Lower leg skin (tissue), 4 donors: ENCODE results near the gene CFC1B. TPM values are rescaled to one million over a fixed set of nuclear protein-coding genes. Genes with fewer than 3 reads are reported as not detected.
"Not testable (repeated sequence)": the region's sequence is repeated elsewhere in the genome, so short reads cannot be mapped to it uniquely, and the experiment has no call there.

Experiments
- DNase-seq, 2 donors: peaks; one replicate each; pipeline ENCODE4 v3.0.0-alpha.2; 2019; ENCODE audit warnings: low spot score in 2 of 2
- H3K4me3 ChIP-seq: fragments of 200-600 bp; sonication (generic); 2 replicates; pipeline ENCODE4 v1.5.1; 2017; ENCODE audit warnings: mild to moderate bottlenecking, low read depth; ENCODE audit not compliant: poor library complexity, severe bottlenecking
- WGBS, 2 donors: methylation state at CpG; one replicate each; pipeline ENCODE4 v1.1.5; 2018; 5-methylcytosine and 5-hydroxymethylcytosine counted together
- intact Hi-C: fragments of 100-400 bp; cut with DNase I; formaldehyde crosslinking; loops from one replicate; pipeline ENCODE4 v1.15.0; 2023; ENCODE audit warnings: low total_unique reads
- total RNA-seq, 4 donors: library from RNA; depleted of rRNA; stranded (reverse); fragments of >200 nt; gene quantifications; one replicate each; pipeline ENCODE4 v1.1.0, GENCODE V29; 2016

Gene CFC1B
- not detected for total RNA-seq

- H3K4me3 ChIP-seq, intact Hi-C loops, DNase-seq: not testable (repeated sequence)
- WGBS, 2 donors = no CpG with 5 or more reads among the region's 7 CpGs
These were observed at the start of gene CFC1B for GRCh38 chr2:130520992-130521391. Gene CFC1B, plus strand, starts transcription at chr2:130521222. Its CDS starts 263 bp downstream, at chr2:130521485.

- intact Hi-C loops, DNase-seq, H3K4me3 ChIP-seq: not testable (repeated sequence)
- WGBS, 2 donors = 39% methylated on average over 3 of the region's 4 CpGs; no CpG with 5 or more reads in 1 of the 2 donors
These were observed 29.9 kb upstream of the CFC1B start for GRCh38 chr2:130491073-130491472.

- WGBS, 2 donors = no CpG with 5 or more reads among the region's 13 CpGs
- intact Hi-C loops, DNase-seq, H3K4me3 ChIP-seq: not testable (repeated sequence)
These were observed 11.8 kb upstream of the CFC1B start, which contains the start of gene POTEI for GRCh38 chr2:130509228-130509627. Gene POTEI, minus strand, starts transcription at chr2:130509328. Its CDS starts 93 bp downstream, at chr2:130509235.

- intact Hi-C loops, H3K4me3 ChIP-seq, DNase-seq: not testable (repeated sequence)
- 57% methylated on average over 2 of the region's 31 CpGs; no CpG with 5 or more reads in 1 of the 2 donors for WGBS, 2 donors
These were observed 9.9 kb upstream of the CFC1B start for GRCh38 chr2:130510807-130511746.

- intact Hi-C loops, DNase-seq, H3K4me3 ChIP-seq: not testable (repeated sequence)
- WGBS, 2 donors = 86 to 94% methylated on average over 4 to 5 of the region's 17 CpGs
These were observed 9.1 kb upstream of the CFC1B start for GRCh38 chr2:130511747-130512451.

GRCh38 chr2:130518516-130519106 lies 2.4 kb upstream of the CFC1B start:
- no CpG with 5 or more reads among the region's 12 CpGs for WGBS, 2 donors
- intact Hi-C loops, H3K4me3 ChIP-seq, DNase-seq: not testable (repeated sequence)

GRCh38 chr2:130522390-130522789 lies 1.4 kb downstream of the CFC1B start:
- no CpG with 5 or more reads among the region's 23 CpGs for WGBS, 2 donors
- H3K4me3 ChIP-seq, intact Hi-C loops, DNase-seq: not testable (repeated sequence)

- intact Hi-C loops = not testable (repeated sequence)
These were observed 6.4 kb downstream of the CFC1B start for GRCh38 chr2:130527365-130527967.

GRCh38 chr2:130529545-130529944 lies 8.5 kb downstream of the CFC1B start:
- DNase-seq, intact Hi-C loops, H3K4me3 ChIP-seq: not testable (repeated sequence)
- WGBS, 2 donors = no CpG with 5 or more reads among the region's 6 CpGs

More at GRCh38 chr2:130527365-130527967, 6.4 kb downstream of the CFC1B start:
- no CpG with 5 or more reads among the region's 40 CpGs for WGBS, 2 donors
- not testable (repeated sequence) for DNase-seq, H3K4me3 ChIP-seq

GRCh38 chr2:130530212-130530611 lies 9.2 kb downstream of the CFC1B start:
- WGBS, 2 donors = no CpG with 5 or more reads among the region's 4 CpGs
- intact Hi-C loops, H3K4me3 ChIP-seq, DNase-seq: not testable (repeated sequence)

GRCh38 chr2:130531225-130531624 lies 10.2 kb downstream of the CFC1B start:
- WGBS, 2 donors = no CpG with 5 or more reads among the region's 5 CpGs
- intact Hi-C loops, H3K4me3 ChIP-seq, DNase-seq: not testable (repeated sequence)

GRCh38 chr2:130531672-130532071 lies 10.7 kb downstream of the CFC1B start:
- intact Hi-C loops, DNase-seq, H3K4me3 ChIP-seq: not testable (repeated sequence)
- WGBS, 2 donors = no CpG with 5 or more reads among the region's 9 CpGs

GRCh38 chr2:130536654-130537053 lies 15.6 kb downstream of the CFC1B start:
- intact Hi-C loops, DNase-seq, H3K4me3 ChIP-seq: not testable (repeated sequence)
- no CpG with 5 or more reads among the region's 7 CpGs for WGBS, 2 donors

- H3K4me3 ChIP-seq, intact Hi-C loops, DNase-seq: not testable (repeated sequence)
- no CpG with 5 or more reads among the region's 9 CpGs for WGBS, 2 donors
These were observed 17.2 kb downstream of the CFC1B start for GRCh38 chr2:130538271-130538670.
